Measurements from ENCODE around the gene PIGT. TPM values are rescaled to one million over a fixed set of nuclear protein-coding genes. Genes with fewer than 3 reads are reported as not detected.
"Not testable (repeated sequence)": the region's sequence is repeated elsewhere in the genome, so short reads cannot be mapped to it uniquely, and the experiment has no call there.

Gene PIGT
- total RNA-seq, 1 donor from 2014 or later = 14.7 TPM

DNA sequence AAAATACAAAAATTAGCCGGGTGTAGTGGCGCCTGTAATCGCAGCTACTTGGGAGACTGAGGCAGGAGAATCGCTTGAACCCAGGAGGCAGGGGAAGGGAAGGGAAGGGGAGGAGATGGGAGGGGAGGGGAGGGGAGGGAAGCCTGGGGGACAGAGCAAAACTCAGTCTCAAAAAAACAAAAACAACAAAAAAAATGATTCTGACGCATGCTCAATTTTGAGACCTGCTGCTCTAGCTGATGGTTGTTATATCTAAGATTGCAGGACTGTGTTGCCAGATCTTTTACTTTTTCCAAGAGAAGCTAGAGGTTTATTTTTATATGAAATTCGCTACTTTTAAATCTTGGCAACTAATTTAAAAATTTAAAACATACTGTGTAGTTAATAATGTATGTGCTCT, 51.2 kb downstream of the PIGT start:
- Histone ChIP-seq H3K36me3 (ENCODE audit: control insufficient read depth, insufficient read depth, low read length) (no peaks in the 10 kb centered on the region), H3K27me3 (ENCODE audit: control insufficient read depth, insufficient read depth, low read length) (peaks cover 18% of the 10 kb centered on the region), H3K4me3 (ENCODE audit: low read depth, low read length) (no peak overlapping the region)
- TF ChIP-seq, protein P1, sequence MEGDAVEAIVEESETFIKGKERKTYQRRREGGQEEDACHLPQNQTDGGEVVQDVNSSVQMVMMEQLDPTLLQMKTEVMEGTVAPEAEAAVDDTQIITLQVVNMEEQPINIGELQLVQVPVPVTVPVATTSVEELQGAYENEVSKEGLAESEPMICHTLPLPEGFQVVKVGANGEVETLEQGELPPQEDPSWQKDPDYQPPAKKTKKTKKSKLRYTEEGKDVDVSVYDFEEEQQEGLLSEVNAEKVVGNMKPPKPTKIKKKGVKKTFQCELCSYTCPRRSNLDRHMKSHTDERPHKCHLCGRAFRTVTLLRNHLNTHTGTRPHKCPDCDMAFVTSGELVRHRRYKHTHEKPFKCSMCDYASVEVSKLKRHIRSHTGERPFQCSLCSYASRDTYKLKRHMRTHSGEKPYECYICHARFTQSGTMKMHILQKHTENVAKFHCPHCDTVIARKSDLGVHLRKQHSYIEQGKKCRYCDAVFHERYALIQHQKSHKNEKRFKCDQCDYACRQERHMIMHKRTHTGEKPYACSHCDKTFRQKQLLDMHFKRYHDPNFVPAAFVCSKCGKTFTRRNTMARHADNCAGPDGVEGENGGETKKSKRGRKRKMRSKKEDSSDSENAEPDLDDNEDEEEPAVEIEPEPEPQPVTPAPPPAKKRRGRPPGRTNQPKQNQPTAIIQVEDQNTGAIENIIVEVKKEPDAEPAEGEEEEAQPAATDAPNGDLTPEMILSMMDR (IDR thresholded peaks at IDR 0.05; ENCODE audit: insufficient read depth, low read length, severe bottlenecking) = no peak
- DNase-seq (ENCODE audit: low read depth) (no peak), FAIRE-seq (no peak)

DNA sequence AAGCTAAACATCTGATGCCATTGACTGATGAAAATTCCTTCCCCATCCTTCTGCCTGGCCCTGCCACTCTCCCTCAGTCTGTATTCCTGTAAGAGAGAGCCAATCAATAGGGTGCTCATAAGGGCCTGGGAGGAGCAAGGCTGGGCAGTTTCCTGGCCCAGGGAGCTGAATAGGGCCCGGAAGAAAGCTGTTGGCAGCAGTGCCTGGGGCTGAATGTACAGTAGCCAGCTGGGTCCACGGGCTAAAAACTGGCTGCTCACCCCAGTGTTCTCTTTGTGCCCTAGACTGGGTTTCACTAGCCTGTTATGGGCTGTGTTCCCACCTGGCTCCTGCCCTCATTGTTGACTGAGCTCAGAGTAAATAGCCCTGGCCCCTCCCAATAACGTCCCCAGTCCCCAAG, 51.9 kb downstream of the PIGT start:
- H3K27me3 ChIP-seq (ENCODE audit: control insufficient read depth, insufficient read depth, low read length) = peaks cover 18% of the 10 kb centered on the region
- TF ChIP-seq, protein P1 (IDR thresholded peaks at IDR 0.05; ENCODE audit: insufficient read depth, low read length, severe bottlenecking) = no peak
- no peak for FAIRE-seq
- no peak overlapping the region for H3K4me3 ChIP-seq (ENCODE audit: low read depth, low read length)
- H3K36me3 ChIP-seq (ENCODE audit: control insufficient read depth, insufficient read depth, low read length) = no peaks in the 10 kb centered on the region
- DNase-seq (ENCODE audit: low read depth) = no peak

DNA sequence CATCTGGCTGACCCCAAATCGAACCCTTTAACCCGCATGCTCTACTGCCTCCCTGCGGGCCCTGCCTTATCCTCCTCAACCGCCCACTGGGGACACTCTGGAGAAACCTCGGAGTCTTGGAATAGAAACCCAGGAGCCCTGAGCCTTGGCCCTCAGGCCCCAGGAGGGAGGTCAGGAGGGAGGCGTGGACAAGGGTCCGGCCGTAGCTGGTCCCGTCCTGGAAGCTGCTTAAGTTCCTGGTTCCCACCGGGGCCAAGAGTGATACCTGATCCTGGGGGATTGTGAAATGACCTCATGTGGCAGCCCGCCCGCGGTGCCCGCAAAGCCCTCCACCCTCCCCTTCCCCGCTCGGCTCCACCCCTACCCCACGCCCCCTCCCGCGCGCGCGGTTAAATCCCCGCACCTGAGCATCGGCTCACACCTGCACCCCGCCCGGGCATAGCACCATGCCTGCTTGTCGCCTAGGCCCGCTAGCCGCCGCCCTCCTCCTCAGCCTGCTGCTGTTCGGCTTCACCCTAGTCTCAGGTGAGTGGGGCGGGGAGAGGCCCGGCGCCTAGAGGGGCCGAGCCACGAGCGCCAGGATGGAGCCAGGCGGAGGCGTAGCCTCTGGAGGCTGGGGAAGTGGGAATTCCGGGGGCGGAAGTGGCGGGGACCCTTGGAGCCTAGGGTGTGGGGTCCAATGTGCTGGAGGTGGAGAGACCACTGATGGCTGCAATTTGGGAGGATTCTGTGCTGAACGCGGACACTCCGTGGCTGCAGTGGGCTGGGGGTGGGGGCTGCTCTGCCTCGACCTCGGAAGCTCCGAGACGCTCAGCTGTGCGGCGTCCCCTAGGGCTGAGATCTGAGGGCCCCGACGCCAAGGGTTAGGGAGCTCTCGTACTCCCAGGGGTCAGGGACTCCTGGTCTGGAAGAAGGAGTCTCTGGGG, 53.7 kb downstream of the PIGT start, which contains the start of gene WFDC2:
Gene WFDC2, plus strand, starts transcription at position 418 of the 926 bp plus-strand sequence. Its CDS starts 29 bp downstream, at position 447.
- H3K4me3 ChIP-seq (ENCODE audit: low read depth, low read length) = peak within 1 kb of the TSS; percentile 17
- H3K27me3 ChIP-seq (ENCODE audit: control insufficient read depth, insufficient read depth, low read length) = peaks cover 16% of the 10 kb centered on the region
- DNase-seq (ENCODE audit: low read depth) = no peak
- TF ChIP-seq, protein P1 (IDR thresholded peaks at IDR 0.05; ENCODE audit: insufficient read depth, low read length, severe bottlenecking) = peak; percentile 14
- no peaks in the 10 kb centered on the region for H3K36me3 ChIP-seq (ENCODE audit: control insufficient read depth, insufficient read depth, low read length)
- no peak for FAIRE-seq

DNA sequence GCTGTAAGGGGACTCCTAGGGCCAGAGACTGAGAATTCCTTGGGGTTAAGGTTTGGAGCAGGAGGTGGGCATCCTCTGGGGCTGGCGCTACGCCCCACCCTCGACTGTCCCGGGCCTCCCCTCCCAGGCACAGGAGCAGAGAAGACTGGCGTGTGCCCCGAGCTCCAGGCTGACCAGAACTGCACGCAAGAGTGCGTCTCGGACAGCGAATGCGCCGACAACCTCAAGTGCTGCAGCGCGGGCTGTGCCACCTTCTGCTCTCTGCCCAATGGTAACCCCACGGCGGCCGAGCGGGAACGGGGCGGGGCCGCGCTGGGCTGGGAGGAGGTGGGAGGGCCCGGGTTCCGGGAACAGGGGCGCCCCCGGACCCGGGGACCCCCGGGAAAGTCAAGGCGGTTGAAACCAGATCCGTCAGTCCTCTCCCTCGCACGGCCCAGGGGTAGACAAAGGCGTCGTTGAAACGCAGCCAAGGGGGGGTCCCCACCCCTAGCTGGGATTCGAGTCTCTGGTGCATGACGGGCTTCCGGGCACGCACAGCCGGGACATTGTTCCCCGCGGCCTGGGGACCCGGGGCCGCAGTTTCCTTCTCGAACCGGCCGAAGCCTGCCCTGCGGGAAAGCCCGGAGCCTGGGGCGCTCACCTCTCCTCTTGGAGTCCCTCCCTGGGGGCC, 54.5 kb downstream of the PIGT start:
- FAIRE-seq (no peak), DNase-seq (ENCODE audit: low read depth) (no peak)
- Histone ChIP-seq H3K27me3 (ENCODE audit: control insufficient read depth, insufficient read depth, low read length) (peaks cover 16% of the 10 kb centered on the region), H3K36me3 (ENCODE audit: control insufficient read depth, insufficient read depth, low read length) (no peaks in the 10 kb centered on the region), H3K4me3 (ENCODE audit: low read depth, low read length) (peak overlapping the region; percentile 17)
- TF ChIP-seq, protein P1 (IDR thresholded peaks at IDR 0.05; ENCODE audit: insufficient read depth, low read length, severe bottlenecking) = no peak

DNA sequence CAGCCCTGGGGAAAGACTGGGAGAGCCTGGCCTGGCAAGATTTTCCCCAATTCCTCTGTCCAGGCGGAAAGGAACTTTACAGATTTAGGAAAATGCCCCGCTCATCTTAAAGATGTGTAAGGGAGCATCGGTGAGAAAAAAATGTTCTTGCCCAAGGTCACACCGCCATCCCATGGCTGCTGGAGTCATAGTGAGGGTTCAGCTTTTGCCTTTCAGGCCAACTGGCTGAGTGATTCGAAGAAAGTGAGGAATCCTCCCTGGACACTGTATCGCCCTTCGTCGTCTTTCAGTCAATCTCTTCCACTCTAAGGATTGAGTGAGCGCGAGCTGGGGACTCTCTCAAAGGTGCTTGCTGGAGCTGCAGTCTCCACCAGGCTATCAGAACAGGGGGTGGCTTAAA, 55.0 kb downstream of the PIGT start:
- Histone ChIP-seq H3K4me3 (ENCODE audit: low read depth, low read length) (peak overlapping the region; percentile 17), H3K27me3 (ENCODE audit: control insufficient read depth, insufficient read depth, low read length) (peaks cover 16% of the 10 kb centered on the region), H3K36me3 (ENCODE audit: control insufficient read depth, insufficient read depth, low read length) (no peaks in the 10 kb centered on the region)
- FAIRE-seq = peak; percentile 55
- no peak for DNase-seq (ENCODE audit: low read depth)
- TF ChIP-seq, protein P1 (IDR thresholded peaks at IDR 0.05; ENCODE audit: insufficient read depth, low read length, severe bottlenecking) = no peak

DNA sequence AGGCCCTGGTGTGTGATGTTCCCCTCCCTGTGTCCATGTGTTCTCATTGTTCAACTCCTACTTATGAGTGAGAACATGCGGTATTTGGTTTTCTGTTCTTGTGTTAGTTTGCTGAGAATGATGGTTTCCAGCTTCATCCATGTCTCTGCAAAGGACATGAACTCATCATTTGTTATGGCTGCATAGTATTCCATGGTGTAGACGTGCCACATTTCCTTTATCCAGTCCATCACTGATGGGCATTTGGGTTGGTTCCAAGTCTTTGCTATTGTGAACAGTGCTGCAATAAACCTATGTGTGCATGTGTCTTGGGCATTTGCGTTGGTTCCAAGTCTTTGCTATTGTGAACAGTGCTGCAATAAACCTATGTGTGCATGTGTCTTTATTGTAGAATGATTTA, 56.3 kb downstream of the PIGT start:
- H3K4me3 ChIP-seq (ENCODE audit: low read depth, low read length); FAIRE-seq; DNase-seq (ENCODE audit: low read depth); H3K36me3 ChIP-seq (ENCODE audit: control insufficient read depth, insufficient read depth, low read length): not testable (repeated sequence)
- peaks cover 16% of the 10 kb centered on the region for H3K27me3 ChIP-seq (ENCODE audit: control insufficient read depth, insufficient read depth, low read length)

Data from bronchial epithelial cell (primary cell).